Fibroblast of lung (primary cell): ENCODE measurements around the gene CPXM1. TPM values are rescaled to one million over a fixed set of nuclear protein-coding genes. Genes with fewer than 3 reads are reported as not detected.

ENCODE experiments used
- DNase-seq, 2 donors: peaks; one replicate each; pipeline versions ENCODE4 v3.0.0 to v3.0.0-alpha.2; 2010; ENCODE audit warnings: low read depth in 2 of 2
- H2AFZ ChIP-seq: 2 replicates; pipeline ENCODE4 v1.5.1; 2012; ENCODE audit warnings: low read length, control low read depth, inconsistent platforms
- H3K27ac ChIP-seq: 2 replicates; pipeline ENCODE4 v1.5.1; 2011; ENCODE audit warnings: low read length, control low read depth; ENCODE audit not compliant: insufficient read depth
- H3K27me3 ChIP-seq: 2 replicates; pipeline ENCODE4 v1.5.1; 2011; ENCODE audit warnings: mild to moderate bottlenecking, low read length; ENCODE audit not compliant: control insufficient read depth, insufficient read depth
- H3K36me3 ChIP-seq: 2 replicates; pipeline ENCODE4 v1.5.1; 2011; ENCODE audit warnings: low read length; ENCODE audit not compliant: control insufficient read depth, insufficient read depth
- H3K4me1 ChIP-seq: 2 replicates; pipeline ENCODE4 v1.5.1; 2011; ENCODE audit warnings: low read length; ENCODE audit not compliant: control insufficient read depth, insufficient read depth; ENCODE audit errors: extremely low read depth
- H3K4me2 ChIP-seq: 2 replicates; pipeline ENCODE4 v1.5.1; 2011; ENCODE audit warnings: low read length, control low read depth; ENCODE audit not compliant: insufficient read depth; ENCODE audit errors: extremely low read depth
- H3K4me3 ChIP-seq, 4 experiments: fragments of 200-600 bp in 1 of 4; sonication (generic) in 1 of 4; replicated peaks in 1 of 4; 2 replicates each; pipeline ENCODE4 v1.5.1; 2011 to 2016; ENCODE audit warnings: low read length in 4 of 4, low read depth in 3 of 4, mild to moderate bottlenecking in 3 of 4, control low read depth in 2 of 4, inconsistent platforms in 1 of 4, mixed read lengths in 1 of 4; ENCODE audit not compliant: insufficient read depth in 1 of 4; ENCODE audit errors: control extremely low read depth in 1 of 4
- H3K79me2 ChIP-seq: 2 replicates; pipeline ENCODE4 v1.5.1; 2012; ENCODE audit warnings: mild to moderate bottlenecking, low read length, inconsistent platforms; ENCODE audit not compliant: control insufficient read depth, insufficient read depth
- H3K9ac ChIP-seq: 2 replicates; pipeline ENCODE4 v1.5.1; 2011; ENCODE audit warnings: mild to moderate bottlenecking, low read length, control low read depth; ENCODE audit not compliant: insufficient read depth
- H3K9me3 ChIP-seq: 2 replicates; pipeline ENCODE4 v1.5.1; 2012; ENCODE audit warnings: low read depth, low read length; ENCODE audit not compliant: control insufficient read depth, insufficient read depth
- H4K20me1 ChIP-seq: 2 replicates; pipeline ENCODE4 v1.5.1; 2011; ENCODE audit warnings: low read length; ENCODE audit not compliant: control insufficient read depth, insufficient read depth; ENCODE audit errors: extremely low read depth
- EZH2 ChIP-seq: IDR thresholded peaks from 2 replicates; pipeline ENCODE4 v1.5.1; 2012; ENCODE audit warnings: low read length, control low read depth, mild to moderate bottlenecking; ENCODE audit errors: missing control alignments
- polyA plus RNA-seq, 2 donors: library from polyadenylated mRNA; depleted of rRNA in 1 of 2; stranded (reverse) in 1 of 2; unstranded in 1 of 2; fragments of >200 nt; gene quantifications; 2 replicates each; pipeline ENCODE4 v1.2.1, GENCODE V29; 2011 to 2012; ENCODE audit warnings: missing spikeins in 1 of 2
- total RNA-seq: library from RNA; depleted of rRNA; stranded (reverse); fragments of >200 nt; gene quantifications from 2 replicates; pipeline ENCODE4 v1.2.1, GENCODE V29; 2014
- TF ChIP-seq, protein P1 (sequence below), 2 donors: IDR thresholded peaks in 1 of 2; conservative IDR thresholded peaks in 1 of 2; 1 replicate in 1 of 2; 2 replicates in 1 of 2; pipeline ENCODE4 v1.5.1; 2011 to 2012; ENCODE audit warnings: low read length in 2 of 2, control low read depth in 1 of 2, inconsistent platforms in 1 of 2, low read depth in 1 of 2, mild to moderate bottlenecking in 1 of 2

CPXM1 gene
- total and polyA plus RNA-seq, 2 donors (not counting 1 experiment from before 2014, with no cell fraction given) = 0.50 to 0.92 TPM

DNA sequence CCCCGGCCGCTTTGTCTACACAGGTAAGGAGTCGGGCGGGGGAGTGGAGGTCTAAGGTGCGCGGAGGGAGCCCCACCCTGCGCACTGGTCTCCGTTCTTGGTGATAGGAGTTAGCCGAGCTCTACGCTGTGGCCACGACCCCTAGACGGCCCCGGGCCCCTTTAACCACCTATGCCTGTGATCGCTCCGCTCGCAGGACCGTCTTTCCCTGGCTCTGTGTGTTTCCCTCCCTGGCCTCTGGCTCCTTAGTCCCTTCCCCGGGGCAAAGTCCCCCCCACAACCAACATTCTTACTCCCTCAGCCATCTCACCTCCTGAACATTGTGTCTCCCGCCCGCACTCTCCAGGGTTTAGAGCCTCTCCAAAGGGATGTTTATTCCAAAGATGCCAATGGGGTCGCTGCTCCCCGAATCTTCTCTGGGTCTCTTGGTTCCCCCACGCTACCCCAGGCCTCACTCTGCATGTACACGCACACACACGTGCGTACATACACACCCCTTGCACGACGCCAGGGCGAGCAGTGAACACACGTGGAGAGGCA is 50.4 kb downstream of the CPXM1 start:
- H3K27ac ChIP-seq = no peak overlapping the region
- H3K27me3 ChIP-seq = peaks cover 27% of the 10 kb centered on the region
- no peak overlapping the region for H3K4me2 ChIP-seq
- DNase-seq = no peak
- no peaks in the 10 kb centered on the region for H3K9me3 ChIP-seq
- no peaks in the 10 kb centered on the region for H3K79me2 ChIP-seq
- H3K9ac ChIP-seq = no peak overlapping the region
- no peaks in the 10 kb centered on the region for H4K20me1 ChIP-seq
- peaks cover 3% of the 10 kb centered on the region for H3K4me1 ChIP-seq
- TF ChIP-seq, protein P1, sequence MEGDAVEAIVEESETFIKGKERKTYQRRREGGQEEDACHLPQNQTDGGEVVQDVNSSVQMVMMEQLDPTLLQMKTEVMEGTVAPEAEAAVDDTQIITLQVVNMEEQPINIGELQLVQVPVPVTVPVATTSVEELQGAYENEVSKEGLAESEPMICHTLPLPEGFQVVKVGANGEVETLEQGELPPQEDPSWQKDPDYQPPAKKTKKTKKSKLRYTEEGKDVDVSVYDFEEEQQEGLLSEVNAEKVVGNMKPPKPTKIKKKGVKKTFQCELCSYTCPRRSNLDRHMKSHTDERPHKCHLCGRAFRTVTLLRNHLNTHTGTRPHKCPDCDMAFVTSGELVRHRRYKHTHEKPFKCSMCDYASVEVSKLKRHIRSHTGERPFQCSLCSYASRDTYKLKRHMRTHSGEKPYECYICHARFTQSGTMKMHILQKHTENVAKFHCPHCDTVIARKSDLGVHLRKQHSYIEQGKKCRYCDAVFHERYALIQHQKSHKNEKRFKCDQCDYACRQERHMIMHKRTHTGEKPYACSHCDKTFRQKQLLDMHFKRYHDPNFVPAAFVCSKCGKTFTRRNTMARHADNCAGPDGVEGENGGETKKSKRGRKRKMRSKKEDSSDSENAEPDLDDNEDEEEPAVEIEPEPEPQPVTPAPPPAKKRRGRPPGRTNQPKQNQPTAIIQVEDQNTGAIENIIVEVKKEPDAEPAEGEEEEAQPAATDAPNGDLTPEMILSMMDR (conservative IDR thresholded peaks at IDR 0.05 in 1 of 2, IDR thresholded peaks at IDR 0.05 in 1 of 2; ENCODE audit: low read depth in 1 of 2, low read length in 2 of 2) = no peak
- TF ChIP-seq EZH2 = no peak
- H3K4me3 ChIP-seq = no peak overlapping the region
- no peaks in the 10 kb centered on the region for H3K36me3 ChIP-seq
- H2AFZ ChIP-seq = no peak overlapping the region

DNA sequence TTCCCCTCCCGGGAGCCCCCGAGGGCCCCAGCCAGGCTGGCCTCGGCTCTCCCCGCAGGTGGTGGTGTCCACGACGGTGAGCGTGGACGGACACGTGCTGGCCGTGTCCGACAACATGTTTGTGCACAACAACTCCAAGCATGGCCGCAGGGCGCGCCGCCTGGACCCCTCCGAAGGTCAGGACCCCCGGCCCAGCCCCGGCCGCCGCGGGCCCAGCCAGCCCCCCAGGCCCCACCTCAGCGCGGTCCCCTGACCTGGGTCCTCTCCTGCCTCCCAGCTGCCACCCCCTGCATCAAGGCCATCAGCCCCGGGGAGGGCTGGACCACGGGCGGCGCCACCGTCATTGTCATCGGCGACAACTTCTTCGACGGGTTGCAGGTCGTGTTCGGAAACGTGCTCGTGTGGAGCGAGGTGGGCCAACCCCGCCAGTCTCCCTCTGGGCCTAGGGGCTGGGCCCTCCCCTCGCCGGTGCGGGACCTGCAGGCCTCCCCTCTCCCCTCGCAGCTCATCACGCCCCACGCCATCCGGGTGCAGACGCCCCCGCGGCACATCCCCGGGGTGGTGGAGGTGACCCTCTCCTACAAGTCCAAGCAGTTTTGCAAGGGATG is 51.0 kb downstream of the CPXM1 start:
- no peak overlapping the region for H3K4me3 ChIP-seq
- no peaks in the 10 kb centered on the region for H3K36me3 ChIP-seq
- H2AFZ ChIP-seq = no peak overlapping the region
- no peaks in the 10 kb centered on the region for H3K9me3 ChIP-seq
- H3K27me3 ChIP-seq = peaks cover 23% of the 10 kb centered on the region
- no peak for TF ChIP-seq EZH2
- TF ChIP-seq, protein P1 (conservative IDR thresholded peaks at IDR 0.05 in 1 of 2, IDR thresholded peaks at IDR 0.05 in 1 of 2; ENCODE audit: low read depth in 1 of 2, low read length in 2 of 2) = no peak
- no peaks in the 10 kb centered on the region for H3K79me2 ChIP-seq
- H3K4me2 ChIP-seq = no peak overlapping the region
- H3K27ac ChIP-seq = no peak overlapping the region
- H3K9ac ChIP-seq = no peak overlapping the region
- H3K4me1 ChIP-seq = peaks cover 3% of the 10 kb centered on the region
- H4K20me1 ChIP-seq = no peaks in the 10 kb centered on the region
- DNase-seq = no peak

DNA sequence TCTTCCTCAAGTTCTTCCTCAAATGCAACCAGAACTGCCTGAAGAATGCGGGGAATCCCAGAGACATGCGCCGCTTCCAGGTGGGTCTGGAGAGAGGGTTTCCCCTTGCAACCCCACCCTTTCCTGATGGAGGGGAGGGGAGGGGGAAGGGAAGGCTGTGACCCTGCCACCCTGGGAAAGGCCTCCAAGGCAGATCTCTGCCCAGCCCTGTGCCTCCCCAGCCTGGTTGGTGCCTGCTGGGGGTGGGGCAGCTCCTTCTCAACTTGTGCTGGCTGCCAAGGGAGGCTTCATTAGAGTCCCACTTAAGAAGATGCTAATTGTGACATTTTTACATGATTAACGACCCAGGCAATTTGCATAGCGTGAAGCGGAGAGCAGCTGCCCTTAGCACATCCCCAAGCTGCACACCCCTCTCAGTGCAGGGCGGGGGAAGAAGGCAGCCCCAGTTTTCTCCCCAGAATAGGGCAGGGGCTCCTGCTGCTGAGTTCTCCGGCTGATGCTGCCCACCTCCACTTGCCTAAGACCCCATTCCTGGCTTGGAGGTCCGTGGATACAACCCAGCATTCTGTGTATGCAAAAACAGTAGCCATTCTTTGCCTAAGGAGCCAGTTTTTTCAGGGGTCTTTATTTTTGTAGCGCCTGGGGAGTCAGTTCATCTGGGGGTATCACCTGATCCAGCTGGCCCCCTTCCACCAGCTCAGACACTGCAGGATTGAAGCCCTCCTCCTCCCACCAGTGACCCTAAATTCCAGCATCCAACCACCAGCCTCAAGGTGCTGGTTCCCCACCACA is 51.7 kb downstream of the CPXM1 start:
- Histone ChIP-seq H2AFZ (no peak overlapping the region), H3K4me2 (no peak overlapping the region), H3K9ac (no peak overlapping the region), H3K27me3 (peaks cover 18% of the 10 kb centered on the region), H3K27ac (no peak overlapping the region), H3K4me3 (no peak overlapping the region), H4K20me1 (no peaks in the 10 kb centered on the region), H3K79me2 (no peaks in the 10 kb centered on the region), H3K4me1 (peaks cover 3% of the 10 kb centered on the region), H3K9me3 (no peaks in the 10 kb centered on the region), H3K36me3 (no peaks in the 10 kb centered on the region)
- TF ChIP-seq EZH2 = no peak
- no peak for DNase-seq
